Lower leg skin (tissue), 4 donors: ENCODE results near the gene INTS4. TPM values are rescaled to one million over a fixed set of nuclear protein-coding genes. Genes with fewer than 3 reads are reported as not detected.
"Not testable (repeated sequence)": the region's sequence is repeated elsewhere in the genome, so short reads cannot be mapped to it uniquely, and the experiment has no call there.

Source experiments
- DNase-seq, 2 donors: peaks; one replicate each; pipeline ENCODE4 v3.0.0-alpha.2; 2019; ENCODE audit warnings: low spot score in 2 of 2
- H3K4me3 ChIP-seq: fragments of 200-600 bp; sonication (generic); 2 replicates; pipeline ENCODE4 v1.5.1; 2017; ENCODE audit warnings: mild to moderate bottlenecking, low read depth; ENCODE audit not compliant: poor library complexity, severe bottlenecking
- CTCF ChIP-seq, 3 donors: fragments of 450-650 bp; IDR thresholded peaks; one replicate each; pipeline ENCODE4 v1.5.1; 2016; ENCODE audit warnings: antibody characterized with exemption in 3 of 3, mild to moderate bottlenecking in 3 of 3, moderate library complexity in 2 of 3
- POLR2A ChIP-seq, 2 donors: fragments of 450-650 bp; IDR thresholded peaks; one replicate each; pipeline ENCODE4 v1.6.1; 2016 to 2017; ENCODE audit warnings: antibody characterized with exemption in 2 of 2, mild to moderate bottlenecking in 1 of 2, moderate library complexity in 1 of 2
- WGBS, 2 donors: methylation state at CpG; one replicate each; pipeline ENCODE4 v1.1.5; 2018; 5-methylcytosine and 5-hydroxymethylcytosine counted together
- intact Hi-C: fragments of 100-400 bp; cut with DNase I; formaldehyde crosslinking; loops from one replicate; pipeline ENCODE4 v1.15.0; 2023; ENCODE audit warnings: low total_unique reads
- total RNA-seq, 4 donors: library from RNA; depleted of rRNA; stranded (reverse); fragments of >200 nt; gene quantifications; one replicate each; pipeline ENCODE4 v1.1.0, GENCODE V29; 2016

INTS4 gene
- total RNA-seq, 4 donors from 2014 or later: 14.7 to 24.8 (median 18.3) TPM

- H3K4me3 ChIP-seq, DNase-seq, intact Hi-C loops: not testable (repeated sequence)
These were observed 104.3 kb downstream of the INTS4 start for GRCh38 chr11:77890100-77890614.

- DNase-seq, intact Hi-C loops, H3K4me3 ChIP-seq: not testable (repeated sequence)
- WGBS, 2 donors: 93 to 94% methylated on average over 5 of the region's 5 CpGs
These were observed 105.4 kb downstream of the INTS4 start for GRCh38 chr11:77889045-77889444.

- no peak for TF ChIP-seq CTCF (IDR thresholded peaks at IDR 0.05)
- TF ChIP-seq POLR2A (IDR thresholded peaks at IDR 0.05): no peak
- WGBS, 2 donors: 96 to 97% methylated on average over 18 of the region's 18 CpGs
- intact Hi-C loops: no loop called here
- no peak overlapping the region for H3K4me3 ChIP-seq
- no peak for DNase-seq
These were observed 108.1 kb downstream of the INTS4 start for GRCh38 chr11:77886401-77886800.

GRCh38 chr11:77884829-77885190 is 109.7 kb downstream of the INTS4 start:
- 98% methylated on average over 6 of the region's 6 CpGs for WGBS, 2 donors
- DNase-seq: no peak
- H3K4me3 ChIP-seq: no peak overlapping the region
- intact Hi-C loops: no loop called here
- TF ChIP-seq POLR2A (IDR thresholded peaks at IDR 0.05) (no peak), CTCF (IDR thresholded peaks at IDR 0.05) (no peak)

- 93 to 96% methylated on average over 6 of the region's 6 CpGs for WGBS, 2 donors
- no peak overlapping the region for H3K4me3 ChIP-seq
- no peak for DNase-seq
- no peak for TF ChIP-seq CTCF (IDR thresholded peaks at IDR 0.05)
- no peak for TF ChIP-seq POLR2A (IDR thresholded peaks at IDR 0.05)
- intact Hi-C loops: no loop called here
These were observed 110.2 kb downstream of the INTS4 start for GRCh38 chr11:77884186-77884828.

GRCh38 chr11:77883775-77884174 is 110.7 kb downstream of the INTS4 start:
- no peak for DNase-seq
- H3K4me3 ChIP-seq: no peak overlapping the region
- 95 to 98% methylated on average over 5 of the region's 5 CpGs for WGBS, 2 donors
- intact Hi-C loops: no loop called here
- TF ChIP-seq POLR2A (IDR thresholded peaks at IDR 0.05) (no peak), CTCF (IDR thresholded peaks at IDR 0.05) (no peak)

GRCh38 chr11:77882396-77882795 is 112.1 kb downstream of the INTS4 start:
- H3K4me3 ChIP-seq: no peak overlapping the region

More at GRCh38 chr11:77882396-77882795, 112.1 kb downstream of the INTS4 start:
- 73 to 75% methylated on average over 3 of the region's 3 CpGs for WGBS, 2 donors
- intact Hi-C loops: no loop called here
- TF ChIP-seq CTCF (IDR thresholded peaks at IDR 0.05): no peak
- TF ChIP-seq POLR2A (IDR thresholded peaks at IDR 0.05): no peak
- no peak for DNase-seq
